ENCODE data around the gene CDK8. TPM values are rescaled to one million over a fixed set of nuclear protein-coding genes. Genes with fewer than 3 reads are reported as not detected.

CDK8 gene
- polyA plus RNA-seq, 3 donors = 3.0 to 10.9 (median 3.3) TPM

GRCh38 chr13:26424181-26424580 lies 170.3 kb downstream of the CDK8 start:
- Histone ChIP-seq H3K4me3 (replicated peaks in 1 of 3; ENCODE audit: low read depth in 2 of 3, low read length in 3 of 3) (no peak overlapping the region), H3K36me3 (replicated peaks in 1 of 2; ENCODE audit: control insufficient read depth in 1 of 2, insufficient read depth in 2 of 2, low read length in 2 of 2) (no peaks in the 10 kb centered on the region), H2AFZ (ENCODE audit: insufficient read depth, low read depth, low read length, poor library complexity, severe bottlenecking) (no peak overlapping the region), H3K4me2 (replicated peaks; ENCODE audit: extremely low read depth, low read length, poor library complexity, severe bottlenecking) (no peak overlapping the region), H3K79me2 (ENCODE audit: insufficient read depth, low read length) (no peaks in the 10 kb centered on the region), H3K27me3 (ENCODE audit: control insufficient read depth in 2 of 2, insufficient read depth in 2 of 2, low read length in 2 of 2) (no peaks in the 10 kb centered on the region), H3K4me1 (ENCODE audit: control insufficient read depth in 1 of 2, insufficient read depth in 2 of 2, low read length in 2 of 2) (no peaks in the 10 kb centered on the region), H3K9ac (ENCODE audit: insufficient read depth, low read length, poor library complexity, severe bottlenecking) (no peak overlapping the region), H4K20me1 (ENCODE audit: insufficient read depth, low read length) (no peaks in the 10 kb centered on the region), H3K27ac (ENCODE audit: low read depth in 1 of 2, low read length in 2 of 2) (no peak overlapping the region), H3K9me3 (replicated peaks in 1 of 2; ENCODE audit: control insufficient read depth in 1 of 2, insufficient read depth in 1 of 2, low read length in 2 of 2) (no peaks in the 10 kb centered on the region)
- DNase-seq = no peak
- 95% methylated on average over 5 of the region's 14 CpGs for WGBS (ENCODE audit: insufficient coverage)
- H3K4me1 Mint-ChIP-seq = no peaks in the 10 kb centered on the region
- peaks cover 0 to 7% (median 5%) of the 10 kb centered on the region in 7 donors for H3K9me3 Mint-ChIP-seq
- H3K36me3 Mint-ChIP-seq = no peaks in the 10 kb centered on the region
- H3K27me3 Mint-ChIP-seq (ENCODE audit: low read depth in 3 of 3) = peaks cover 0 to 8% (median 0%) of the 10 kb centered on the region in 3 donors
- H3K27ac Mint-ChIP-seq = no peak overlapping the region
- no peak overlapping the region for H3K4me3 Mint-ChIP-seq
- intact Hi-C loops (cut with micrococcal nuclease) = no loop called here
- TF ChIP-seq CTCF (IDR thresholded peaks at IDR 0.05) = no peak

DNA sequence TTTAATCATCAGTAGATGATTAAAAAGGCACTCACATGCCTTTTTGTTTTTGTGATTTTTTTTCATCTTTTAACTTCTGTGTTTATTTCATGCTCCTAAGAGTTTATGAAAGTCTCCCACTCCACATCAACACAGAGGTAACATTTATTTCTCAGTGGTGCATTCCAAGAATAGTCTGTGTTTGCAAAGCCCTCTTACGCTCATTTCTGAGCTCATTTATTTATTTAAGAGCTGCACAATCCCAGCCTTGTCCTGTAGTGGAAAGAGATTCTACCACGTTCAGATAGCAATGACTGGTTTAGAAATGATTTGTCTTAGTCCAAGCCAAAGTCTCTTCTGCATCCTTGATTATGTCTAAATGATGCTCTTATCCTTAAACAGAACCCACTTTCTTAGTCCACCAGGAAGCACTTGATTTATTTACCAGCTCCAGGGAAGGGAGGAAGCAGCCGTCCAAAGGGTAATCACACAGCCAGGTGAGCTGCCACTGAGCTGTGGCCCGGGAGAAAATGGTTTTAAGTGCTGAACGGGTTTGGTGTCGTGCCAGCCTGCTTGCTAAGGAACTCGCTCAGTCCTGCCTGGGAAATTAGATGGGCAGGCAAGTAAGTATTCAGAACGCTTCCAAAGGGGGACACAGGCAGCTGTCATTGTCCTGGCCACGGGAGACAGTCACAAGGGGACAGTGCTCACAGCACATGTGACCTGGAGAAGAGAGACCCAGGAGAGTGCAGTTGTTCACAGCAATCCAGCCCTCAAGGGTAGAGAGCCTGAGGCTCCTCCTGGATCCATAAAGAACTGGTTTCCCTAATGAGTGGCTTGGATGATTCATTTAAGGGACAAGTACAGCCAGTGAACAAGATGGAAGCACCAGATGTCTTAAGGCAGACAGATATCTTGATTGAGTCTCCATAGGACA lies 171.8 kb downstream of the CDK8 start:
- Histone ChIP-seq H3K4me3 (replicated peaks in 1 of 3; ENCODE audit: low read depth in 2 of 3, low read length in 3 of 3) (no peak overlapping the region), H3K27ac (ENCODE audit: low read depth in 1 of 2, low read length in 2 of 2) (no peak overlapping the region), H2AFZ (ENCODE audit: insufficient read depth, low read depth, low read length, poor library complexity, severe bottlenecking) (no peak overlapping the region), H3K9ac (ENCODE audit: insufficient read depth, low read length, poor library complexity, severe bottlenecking) (no peak overlapping the region), H3K4me1 (ENCODE audit: control insufficient read depth in 1 of 2, insufficient read depth in 2 of 2, low read length in 2 of 2) (no peaks in the 10 kb centered on the region), H3K9me3 (replicated peaks in 1 of 2; ENCODE audit: control insufficient read depth in 1 of 2, insufficient read depth in 1 of 2, low read length in 2 of 2) (no peaks in the 10 kb centered on the region), H4K20me1 (ENCODE audit: insufficient read depth, low read length) (no peaks in the 10 kb centered on the region), H3K27me3 (ENCODE audit: control insufficient read depth in 2 of 2, insufficient read depth in 2 of 2, low read length in 2 of 2) (no peaks in the 10 kb centered on the region), H3K79me2 (ENCODE audit: insufficient read depth, low read length) (no peaks in the 10 kb centered on the region), H3K36me3 (replicated peaks in 1 of 2; ENCODE audit: control insufficient read depth in 1 of 2, insufficient read depth in 2 of 2, low read length in 2 of 2) (no peaks in the 10 kb centered on the region), H3K4me2 (replicated peaks; ENCODE audit: extremely low read depth, low read length, poor library complexity, severe bottlenecking) (no peak overlapping the region)
- Mint-ChIP-seq H3K27me3 (ENCODE audit: low read depth in 3 of 3) (peaks cover 0 to 8% (median 0%) of the 10 kb centered on the region in 3 donors), H3K27ac (no peak overlapping the region), H3K9me3 (peaks cover 0 to 8% (median 3%) of the 10 kb centered on the region in 7 donors), H3K4me3 (no peak overlapping the region), H3K36me3 (no peaks in the 10 kb centered on the region), H3K4me1 (no peaks in the 10 kb centered on the region)
- intact Hi-C loops (cut with micrococcal nuclease) = no loop called here
- TF ChIP-seq CTCF (IDR thresholded peaks at IDR 0.05) = no peak
- DNase-seq = no peak
- WGBS (ENCODE audit: insufficient coverage) = 86% methylated on average over 7 of the region's 9 CpGs
